CD4-positive, alpha-beta T cell treated with Interleukin-1 beta for 1 hour (primary cell): ENCODE results near the gene ADPRHL1.
"Not testable (repeated sequence)": the region's sequence is repeated elsewhere in the genome, so short reads cannot be mapped to it uniquely, and the experiment has no call there.

Experiments used
- DNase-seq, 2 donors: peaks; one replicate each; pipeline ENCODE4 v3.0.0-alpha.2; 2020 to 2022

Gene ADPRHL1

DNA sequence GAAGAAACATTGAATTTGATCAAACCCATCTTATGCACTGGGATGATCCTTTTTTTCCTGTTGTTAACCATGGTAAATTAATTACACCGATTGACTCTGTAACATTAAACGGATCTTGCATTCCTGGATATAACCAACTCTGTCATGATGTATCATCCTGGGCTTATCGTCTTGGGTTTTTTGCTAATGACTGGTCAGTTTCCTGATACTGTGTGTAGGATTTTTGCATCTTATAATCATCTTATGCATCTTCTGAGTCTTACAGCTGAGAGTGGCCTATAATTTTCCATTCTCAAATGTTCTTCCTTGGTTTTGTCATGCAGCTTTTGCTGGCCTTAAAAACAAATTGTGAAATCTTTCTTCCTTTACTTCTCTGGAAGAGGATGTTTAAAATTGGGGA is 24.4 kb upstream of the ADPRHL1 start:
- DNase-seq, result no peak

DNA sequence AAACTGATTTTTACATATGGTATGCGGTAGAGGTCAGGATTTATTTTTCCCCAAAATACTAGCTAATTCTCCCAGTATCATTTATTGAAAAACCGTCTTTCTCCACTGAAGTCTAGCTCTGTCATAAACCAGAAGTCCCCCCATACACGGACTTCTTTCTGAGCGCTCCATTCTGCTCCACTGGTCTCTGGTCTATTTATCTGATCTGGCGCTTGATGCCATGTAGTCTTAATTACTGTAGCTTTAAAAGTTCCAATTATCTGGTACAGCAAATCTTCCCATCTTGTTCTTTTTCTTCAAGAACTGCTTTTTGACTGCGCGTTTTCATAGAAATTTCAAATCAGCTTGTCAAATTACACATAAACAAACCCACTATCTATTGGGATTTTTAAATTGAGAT is 23.5 kb upstream of the ADPRHL1 start:
- DNase-seq, result no peak

DNA sequence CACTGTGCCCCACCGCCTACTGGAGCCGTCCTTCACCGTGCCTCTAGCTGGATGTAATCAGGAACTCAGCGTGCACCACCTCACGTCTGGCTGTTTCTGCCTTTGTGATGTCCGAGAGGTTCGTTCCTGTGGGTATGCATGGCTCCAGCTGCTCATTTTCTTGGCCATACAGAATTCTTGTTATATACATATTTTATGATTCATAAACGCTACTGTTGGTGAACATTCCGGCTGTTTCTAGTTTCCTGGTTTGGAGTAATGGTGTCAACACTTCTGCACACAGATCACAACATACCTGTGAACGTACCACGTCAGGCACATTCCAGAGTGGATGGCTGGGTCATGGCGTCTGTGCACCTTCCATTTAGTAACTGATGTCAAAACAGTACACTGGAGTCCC is 22.6 kb upstream of the ADPRHL1 start:
- DNase-seq, result no peak

DNA sequence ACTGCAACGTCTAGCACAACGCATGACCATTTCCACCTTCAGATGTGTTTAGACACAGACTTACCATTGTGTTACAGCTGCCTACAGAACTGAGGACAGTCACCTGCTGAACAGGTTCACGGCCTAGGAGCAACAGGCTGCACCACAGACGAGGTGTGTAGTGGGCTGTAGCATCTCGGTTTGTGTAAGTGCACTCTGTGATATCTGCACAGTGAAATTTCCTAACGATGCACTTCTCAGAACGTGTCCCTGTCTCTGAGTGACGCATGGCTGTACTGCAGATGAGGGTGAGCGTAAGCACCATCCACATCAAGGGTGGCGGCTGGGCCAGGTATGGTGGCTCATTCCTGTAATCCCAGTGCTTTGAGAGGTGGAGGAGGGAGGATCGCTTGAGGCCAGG is 22.0 kb upstream of the ADPRHL1 start:
- DNase-seq, result no peak

DNA sequence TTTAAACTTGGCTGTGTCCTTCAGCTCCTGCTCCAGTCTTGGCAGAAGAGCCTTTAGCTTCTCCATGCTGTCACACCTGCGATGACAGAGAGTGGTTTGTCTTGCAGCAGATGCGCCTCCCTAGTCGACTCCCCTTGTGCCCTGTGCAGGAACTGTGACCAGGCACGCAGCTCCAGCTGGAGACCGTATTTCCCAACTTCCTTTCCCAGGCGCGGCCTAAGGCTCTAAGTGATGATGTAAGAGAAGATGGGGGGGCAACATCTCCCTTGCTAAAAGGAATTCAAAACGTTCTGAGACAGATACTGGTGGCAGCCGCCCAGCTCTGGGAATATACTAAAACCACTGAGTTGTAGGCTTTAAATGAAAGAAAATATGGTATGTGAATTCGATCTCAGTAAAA is 20.9 kb upstream of the ADPRHL1 start:
- DNase-seq, result peak in 1 of 2 donors; percentile 50

DNA sequence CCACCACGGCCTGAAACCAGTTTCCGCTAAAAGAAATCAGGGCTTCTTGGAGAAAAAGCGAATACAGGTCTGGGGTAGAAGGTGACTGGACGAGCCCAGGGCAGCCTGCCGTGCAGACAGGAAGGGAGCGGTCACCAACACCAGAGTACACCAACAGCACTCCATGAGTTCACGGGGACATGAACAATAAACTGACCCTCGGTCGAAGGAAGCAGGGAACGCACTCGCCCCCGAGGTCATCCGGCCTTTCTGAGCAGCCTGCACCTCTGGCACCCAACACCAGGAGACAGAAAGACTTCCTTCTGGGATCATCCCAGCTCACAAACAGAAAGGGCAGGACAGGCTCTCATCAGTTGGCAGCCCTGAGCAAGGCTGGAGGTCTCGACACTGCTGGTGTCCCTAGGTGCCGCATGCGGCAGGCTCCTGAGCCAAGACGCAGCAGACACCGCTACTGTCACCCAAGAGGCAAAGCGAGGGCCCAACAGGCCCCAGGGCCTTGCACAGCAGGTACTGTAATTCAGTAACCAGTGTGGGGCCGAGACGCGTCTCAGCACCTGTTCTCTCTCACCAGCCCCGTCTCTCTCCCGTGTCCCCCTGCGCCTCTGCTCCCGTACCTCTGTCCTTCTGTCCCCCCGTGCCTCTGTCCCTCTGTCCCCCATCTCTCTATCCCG is 19.2 kb upstream of the ADPRHL1 start:
- no peak for DNase-seq

DNA sequence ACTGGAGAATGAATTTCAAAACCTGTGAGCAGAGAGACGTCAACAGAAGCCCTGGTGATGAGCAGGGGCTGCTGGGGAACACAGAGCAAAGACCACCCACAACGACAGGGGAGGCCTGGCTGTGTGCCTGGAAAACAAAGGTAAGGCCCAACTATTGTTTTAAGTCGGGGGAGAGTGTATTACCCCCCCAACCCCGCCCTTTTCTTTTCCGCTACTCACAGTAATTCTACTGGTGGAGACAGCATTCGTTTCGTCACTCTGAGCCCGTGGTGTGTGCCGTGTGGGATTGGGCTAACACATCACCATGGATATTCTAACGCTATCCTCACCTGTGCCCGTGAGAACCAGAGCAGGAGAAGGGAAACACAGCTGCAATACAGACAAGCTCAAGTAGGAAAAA is 18.6 kb upstream of the ADPRHL1 start:
- DNase-seq, result no peak

DNA sequence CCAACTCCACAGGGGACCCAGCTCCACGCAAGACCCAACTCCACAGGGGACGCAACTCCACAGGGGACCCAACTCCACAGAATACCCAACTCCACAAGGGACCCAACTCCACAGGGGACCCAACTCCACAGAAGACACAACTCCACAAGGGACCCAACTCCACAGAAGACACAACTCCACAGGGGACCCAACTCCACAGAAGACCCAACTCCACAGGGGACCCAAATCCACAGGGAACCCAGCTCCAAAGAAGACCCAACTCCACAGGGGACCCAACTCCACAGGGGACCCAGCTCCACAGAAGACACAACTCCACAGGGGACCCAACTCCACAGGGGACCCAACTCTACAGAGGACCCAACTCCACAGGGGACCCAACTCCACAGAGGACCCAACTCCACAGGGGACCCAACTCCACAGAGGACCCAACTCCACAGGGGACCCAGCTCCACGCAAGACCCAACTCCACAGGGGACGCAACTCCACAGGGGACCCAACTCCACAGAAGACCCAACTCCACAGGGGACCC is 17.4 kb upstream of the ADPRHL1 start:
- DNase-seq, result not testable (repeated sequence)

DNA sequence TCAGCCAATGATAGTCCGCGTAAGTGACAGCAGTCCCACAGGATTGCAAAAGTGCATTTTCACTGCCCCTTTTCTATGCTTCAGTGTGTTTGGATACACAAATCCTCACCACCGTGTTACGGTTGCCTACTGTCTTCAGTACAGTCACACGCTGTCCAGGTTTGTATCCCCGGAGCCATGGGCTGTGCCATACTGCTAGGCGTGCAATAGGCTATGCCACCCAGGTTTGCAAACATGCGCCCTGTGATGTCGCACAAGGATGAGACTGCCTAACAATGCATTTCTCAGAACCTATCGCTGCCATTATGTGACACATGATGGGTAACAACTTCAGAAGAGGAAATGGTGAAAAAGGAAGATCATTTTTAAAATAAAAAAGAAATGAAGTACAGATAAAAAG is 16.8 kb upstream of the ADPRHL1 start:
- no peak for DNase-seq

DNA sequence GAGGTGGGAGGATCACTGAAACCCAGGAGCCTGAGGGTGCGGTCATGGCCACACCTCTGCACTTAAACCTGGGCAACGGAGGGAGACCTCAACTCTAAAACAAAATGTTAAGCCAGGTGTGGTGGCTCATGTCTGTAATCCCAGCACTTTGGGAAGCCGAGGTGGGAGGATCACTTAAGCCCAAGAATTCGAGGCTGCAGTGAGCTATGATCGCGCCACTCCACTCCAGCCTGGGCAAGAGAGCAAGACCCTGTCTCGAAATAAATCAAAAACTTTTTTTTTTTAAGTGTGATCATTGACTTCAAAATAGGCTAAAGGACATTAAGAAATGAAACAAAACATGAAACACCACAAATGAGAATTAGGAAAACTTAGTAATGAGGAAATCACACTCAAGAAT is 16.3 kb upstream of the ADPRHL1 start:
- DNase-seq, result no peak

DNA sequence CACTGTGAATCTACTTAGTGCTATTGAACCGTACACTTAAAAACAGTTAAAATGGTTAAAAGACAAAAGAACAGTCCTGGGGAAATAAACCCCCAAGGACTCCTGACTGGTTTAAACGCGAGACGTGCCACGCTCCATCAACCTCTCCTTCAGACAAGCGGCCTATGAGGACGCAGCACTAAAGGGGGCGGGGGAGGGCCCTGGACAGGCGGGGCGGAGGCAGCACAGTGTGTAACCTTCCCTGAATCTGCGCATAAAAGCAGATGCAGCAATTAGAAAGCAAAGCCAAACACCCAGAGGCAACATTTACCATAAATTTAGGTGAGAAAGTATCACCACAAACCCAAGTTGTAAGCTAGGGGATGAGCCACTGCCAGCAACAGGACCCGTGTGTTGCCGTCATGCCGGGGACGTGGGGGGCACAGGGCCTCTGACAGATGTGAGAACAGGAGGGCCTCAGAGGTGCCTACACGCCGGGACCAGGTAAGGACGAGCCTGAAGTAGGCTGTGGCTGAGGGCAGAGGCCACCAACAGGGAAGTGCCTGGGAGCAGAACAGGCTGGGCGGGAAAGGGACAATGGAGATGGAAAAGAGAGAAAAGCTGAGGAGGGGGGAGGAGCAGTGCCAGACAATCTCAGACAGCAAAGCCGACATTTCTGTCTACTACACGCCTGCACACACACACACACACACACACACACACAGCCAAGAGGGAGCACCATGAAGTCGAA is 15.3 kb upstream of the ADPRHL1 start:
- no peak for DNase-seq

DNA sequence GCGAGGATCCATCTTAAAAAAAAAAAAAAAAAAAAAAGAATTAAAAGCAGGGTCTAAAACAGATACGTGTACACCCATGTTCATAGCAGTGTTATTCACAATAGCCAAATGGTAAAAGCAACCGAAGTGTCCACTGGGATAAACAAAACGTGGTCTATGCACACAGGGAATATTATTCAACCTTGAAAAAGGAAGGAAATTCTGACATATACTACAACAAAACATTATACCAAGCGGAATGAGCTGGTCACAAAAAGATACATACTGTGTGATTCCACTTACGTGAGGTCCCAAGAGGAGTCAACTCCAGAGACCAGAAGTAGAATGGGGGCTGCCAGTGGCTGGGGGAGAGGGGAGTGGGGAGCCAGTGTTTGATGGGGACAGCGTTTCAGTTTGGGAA is 14.7 kb upstream of the ADPRHL1 start:
- no peak for DNase-seq

DNA sequence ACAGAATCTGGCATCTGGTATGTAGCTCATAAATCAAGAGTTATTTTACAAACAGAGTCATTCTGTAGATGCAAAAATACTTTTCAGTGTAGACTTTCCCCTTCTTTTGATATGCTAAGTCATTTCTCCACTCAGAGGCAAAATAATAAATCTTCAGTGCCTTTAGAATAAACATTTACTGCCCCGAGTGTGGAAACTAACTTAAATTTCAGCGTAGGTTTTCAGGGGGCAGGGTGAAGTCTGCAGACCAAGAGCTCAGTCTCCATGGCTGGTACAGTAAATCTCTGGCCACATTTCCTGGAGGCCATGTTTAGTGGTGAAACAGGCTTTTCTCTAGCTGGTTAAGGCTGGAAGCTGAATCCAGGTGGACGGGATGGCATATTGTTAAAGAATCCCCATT is 13.1 kb upstream of the ADPRHL1 start:
- DNase-seq, result no peak

DNA sequence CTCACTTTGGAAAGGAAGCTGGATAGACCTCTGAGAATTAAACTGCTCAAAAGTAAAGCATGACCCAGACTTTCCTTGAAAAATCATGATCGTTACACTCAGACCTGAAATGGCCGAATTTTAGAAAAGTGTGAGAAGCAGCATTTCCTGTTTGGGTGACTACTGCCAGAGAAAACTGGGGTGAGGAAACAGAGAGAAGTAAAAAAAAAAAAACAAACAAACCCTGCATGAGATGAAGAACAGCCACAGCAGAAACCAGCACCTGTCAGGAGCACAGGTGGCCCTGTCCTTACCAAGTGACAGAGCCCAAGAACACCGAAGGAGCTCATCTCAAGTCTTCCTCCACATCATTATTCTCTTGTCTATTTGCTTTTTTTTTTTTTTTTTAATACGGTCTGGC is 12.0 kb upstream of the ADPRHL1 start:
- no peak for DNase-seq

DNA sequence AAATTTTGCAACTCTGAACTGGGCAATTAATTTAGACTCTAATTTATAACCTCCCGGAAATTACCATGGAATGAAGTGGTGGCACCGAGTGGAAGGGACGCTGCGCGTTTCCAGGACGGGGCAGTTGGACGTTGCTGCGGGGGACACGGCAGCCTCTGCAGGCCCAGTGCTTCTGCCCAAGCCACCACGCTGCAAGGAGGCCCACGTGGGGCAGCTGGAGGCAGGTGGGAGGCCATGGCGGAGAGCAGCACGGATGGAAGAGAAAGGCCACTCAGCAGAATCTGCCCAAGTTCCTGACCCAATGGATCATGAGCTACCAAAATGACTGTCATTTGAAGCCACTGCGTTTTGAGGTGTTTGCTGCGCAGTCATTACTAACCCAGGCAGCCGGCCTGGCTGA is 11.2 kb upstream of the ADPRHL1 start:
- no peak for DNase-seq

DNA sequence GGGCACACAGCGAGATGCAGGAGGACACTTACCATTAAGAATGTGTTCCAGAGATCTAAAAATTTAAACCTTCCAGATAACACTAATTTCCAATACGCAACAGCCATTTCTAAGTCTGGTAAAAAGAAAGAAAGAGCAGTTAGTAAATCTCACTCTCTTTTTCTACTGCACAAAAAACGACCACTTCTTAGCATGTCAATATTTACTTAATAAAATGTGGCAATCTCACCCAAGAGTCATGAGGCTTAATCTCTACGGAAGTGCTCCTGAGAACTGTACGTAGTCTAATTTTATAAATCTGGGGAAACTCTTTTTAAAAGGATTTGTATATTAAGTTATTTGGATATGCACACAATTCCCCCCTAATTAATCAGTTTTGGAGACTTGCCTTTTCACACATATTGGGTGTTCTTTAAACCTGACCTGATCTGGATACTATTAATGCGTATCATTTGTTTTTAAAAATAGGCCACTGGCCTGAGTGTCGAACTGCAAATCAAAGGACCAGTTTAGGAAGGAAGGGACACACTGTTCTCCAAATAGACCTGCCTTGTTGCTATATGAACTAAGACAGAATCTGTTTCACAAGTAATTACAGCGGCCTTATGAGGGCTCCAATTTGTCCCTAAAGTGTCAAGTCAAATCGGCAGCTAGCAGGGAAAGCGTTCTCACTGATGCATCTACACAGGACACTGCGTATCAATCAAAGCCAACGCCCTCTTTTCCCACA is 7.9 kb upstream of the ADPRHL1 start:
- DNase-seq, result no peak

DNA sequence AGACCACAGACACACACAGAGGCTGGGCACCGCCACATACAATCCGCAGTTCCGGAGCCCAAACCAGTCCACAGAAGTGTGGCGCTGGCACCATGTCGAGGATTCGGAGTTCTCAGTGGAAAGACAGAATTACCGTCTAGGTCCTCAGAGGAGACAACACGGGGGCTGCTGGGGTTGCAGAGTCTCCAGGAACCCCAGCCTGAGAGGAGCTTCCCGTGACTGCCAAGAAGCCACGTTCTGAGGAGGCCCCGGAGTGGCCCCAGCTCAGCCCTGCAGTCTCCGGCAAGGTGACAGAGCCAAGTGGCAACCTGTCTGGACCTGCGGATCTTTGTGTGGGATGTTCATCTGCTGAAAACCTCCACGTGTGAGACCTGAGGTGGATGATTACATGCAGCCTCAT is 7.3 kb upstream of the ADPRHL1 start:
- DNase-seq, result no peak

DNA sequence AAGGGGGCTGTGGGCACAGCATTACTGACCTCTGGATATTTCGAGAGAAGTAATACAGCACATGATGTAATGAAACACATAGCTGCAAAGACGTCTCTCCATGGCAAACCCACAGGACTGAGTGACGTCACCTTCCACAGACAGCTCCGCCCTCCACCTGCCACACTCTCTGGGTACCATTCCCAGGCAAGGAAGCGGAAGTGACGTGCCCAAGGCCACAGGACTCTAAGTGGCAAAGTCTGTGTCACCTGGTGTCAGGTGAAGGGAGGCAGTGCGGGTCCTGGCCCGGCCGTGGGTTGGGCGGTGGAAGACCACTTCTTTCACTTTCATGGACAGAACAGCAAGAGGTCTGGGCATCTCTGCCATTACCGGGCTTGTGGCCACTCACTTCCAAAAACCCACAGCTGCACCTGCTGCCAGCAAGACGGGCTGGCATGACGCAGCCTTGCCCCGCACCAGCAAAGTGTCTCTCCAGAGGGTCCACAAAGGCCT is 6.8 kb upstream of the ADPRHL1 start:
- DNase-seq, result no peak

DNA sequence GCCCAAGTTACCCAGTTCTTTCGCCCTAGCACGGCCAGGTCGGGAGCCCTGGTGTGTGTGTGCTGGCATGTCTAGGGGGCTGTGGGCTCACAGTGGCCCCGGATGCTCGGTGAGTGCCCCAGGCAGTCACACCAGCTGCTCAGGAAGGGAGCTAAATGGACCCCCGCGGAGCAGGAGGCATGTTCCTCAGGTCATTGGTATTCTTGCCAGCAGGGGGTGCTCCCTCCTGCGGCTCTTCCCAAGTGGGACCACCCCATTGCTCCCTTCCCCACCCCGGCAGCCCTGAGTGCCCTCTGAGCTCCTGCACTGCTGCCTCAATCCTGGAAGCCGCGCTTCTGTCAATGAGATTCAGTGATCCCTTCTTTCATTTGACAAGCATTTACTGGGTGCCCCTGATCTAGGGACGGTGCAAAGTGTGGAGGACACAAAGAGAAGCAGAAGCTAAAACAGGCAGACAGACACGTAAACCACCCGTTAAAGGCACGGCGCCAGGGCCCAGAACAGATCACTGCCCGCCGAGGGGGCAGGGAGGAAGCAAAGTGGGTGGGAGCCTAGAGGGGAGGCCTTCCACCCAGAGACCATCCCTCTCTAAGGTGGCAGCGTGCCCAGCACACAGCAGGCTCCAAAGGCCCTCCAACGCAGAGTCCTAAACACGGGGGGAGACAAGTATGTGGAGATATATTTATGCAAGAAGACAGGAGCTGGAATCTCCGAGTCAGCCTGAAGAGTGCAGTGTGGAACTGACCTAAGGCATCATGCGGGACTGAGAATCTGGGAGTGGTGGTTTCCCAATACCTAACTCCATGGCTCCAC is 5.2 kb upstream of the ADPRHL1 start:
- no peak for DNase-seq

DNA sequence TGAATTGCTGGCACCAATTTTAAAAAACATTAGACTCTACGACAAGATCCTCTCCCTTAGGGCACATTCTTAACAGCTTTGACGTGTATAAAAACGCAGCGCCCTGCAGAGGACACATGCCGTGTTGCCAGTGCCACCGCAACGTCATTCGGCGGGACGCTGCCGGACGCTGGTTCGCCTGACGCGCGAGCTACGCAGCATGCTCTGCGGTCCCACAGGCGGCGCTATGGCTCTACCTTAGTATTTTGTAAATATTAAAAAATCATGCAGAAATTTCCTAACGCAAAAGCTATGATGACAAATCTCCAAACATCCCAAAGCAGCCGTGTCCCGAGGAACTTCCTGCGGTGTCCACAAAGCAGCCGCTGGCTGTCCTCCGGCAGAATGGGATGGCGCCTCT is 4.2 kb upstream of the ADPRHL1 start:
- no peak for DNase-seq

DNA sequence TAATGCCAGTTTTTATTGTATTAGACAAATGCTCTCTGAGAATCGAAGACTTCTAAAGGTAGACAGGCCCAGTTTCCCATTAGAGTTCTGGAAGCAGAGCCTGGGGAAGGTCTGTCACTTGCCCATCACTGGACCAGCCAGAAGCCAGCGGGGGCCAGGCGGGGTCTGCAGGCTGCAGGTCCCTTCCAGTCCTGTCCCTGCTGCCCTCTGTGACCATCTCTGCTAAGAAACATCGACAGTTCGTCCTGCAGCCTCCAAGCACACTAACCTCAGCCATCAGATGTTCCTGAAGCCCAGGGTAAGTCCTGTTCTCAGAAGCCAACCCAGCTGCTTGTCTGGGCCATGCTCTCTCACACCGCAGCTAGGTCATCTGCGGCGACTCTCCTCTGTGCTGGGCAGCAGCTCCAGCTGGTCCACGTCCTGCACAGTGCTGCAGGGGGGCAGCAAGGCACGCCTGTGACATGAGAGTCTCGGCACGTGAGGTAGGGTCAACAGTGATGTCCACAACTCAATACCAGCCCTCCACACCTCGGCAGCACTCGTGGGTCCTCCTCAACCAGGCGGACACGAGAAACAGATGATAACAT is 2.9 kb upstream of the ADPRHL1 start:
- DNase-seq, result no peak

DNA sequence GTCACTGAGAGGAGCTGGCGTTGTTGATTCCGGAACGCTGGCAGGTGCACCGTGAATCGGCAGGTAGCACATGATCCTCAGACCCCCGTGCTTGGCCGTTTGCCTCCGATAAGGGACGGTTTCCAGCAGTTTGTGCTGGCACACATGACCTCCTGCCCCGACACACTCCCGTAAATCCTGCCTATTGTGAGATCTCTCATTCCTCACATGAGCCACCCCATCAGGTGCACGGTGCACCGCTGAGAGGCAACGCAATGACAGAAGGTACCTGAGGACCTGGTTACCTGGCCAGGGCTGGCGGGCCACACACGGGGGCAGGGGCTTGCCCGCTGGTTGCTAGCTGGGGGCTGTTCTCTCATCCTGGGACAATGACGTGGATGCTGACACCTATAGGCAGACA is 2.1 kb upstream of the ADPRHL1 start:
- DNase-seq, result no peak

DNA sequence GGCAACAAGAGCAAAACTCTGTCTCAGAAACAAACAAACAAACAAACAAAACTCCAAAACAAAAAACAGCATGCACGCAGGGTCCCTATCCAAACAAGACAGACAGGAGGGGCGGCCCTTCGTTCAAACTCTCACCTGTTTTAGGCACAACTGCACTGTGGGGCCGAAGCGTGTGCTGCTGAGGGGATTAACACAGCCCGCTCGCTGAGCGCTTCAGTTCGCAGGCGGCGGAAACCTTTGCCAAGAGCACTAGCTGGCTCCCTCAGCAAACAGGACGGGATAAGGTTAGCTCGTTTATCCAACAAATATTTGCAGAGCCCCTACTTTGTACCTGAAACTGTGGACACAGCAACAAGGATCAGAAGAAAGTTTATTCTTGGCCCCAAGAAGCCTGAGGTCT is 1.6 kb upstream of the ADPRHL1 start:
- no peak for DNase-seq
